ENCODE results near the gene PTGR3.
A peak's percentile ranks its signal among the peaks of the same experiment; 100 is the strongest.

PTGR3 gene

GRCh38 chr18:75209129-75209950 is at the start of gene PTGR3:
TSS of gene PTGR3 (minus strand) at chr18:75209139. CDS start at chr18:75209058, 81 bp downstream.
- peak; percentile 74 for DNase-seq

GRCh38 chr18:75257605-75258004 is 48.7 kb upstream of the PTGR3 start:
- DNase-seq: no peak

GRCh38 chr18:75256376-75256775 is 47.4 kb upstream of the PTGR3 start:
- DNase-seq: no peak

GRCh38 chr18:75255094-75255493 is 46.2 kb upstream of the PTGR3 start:
- DNase-seq: no peak

GRCh38 chr18:75253784-75254183 is 44.8 kb upstream of the PTGR3 start:
- no peak for DNase-seq

- DNase-seq: no peak
These were observed 44.1 kb upstream of the PTGR3 start for GRCh38 chr18:75253043-75253442.

GRCh38 chr18:75252136-75252535 is 43.2 kb upstream of the PTGR3 start:
- no peak for DNase-seq

- no peak for DNase-seq
These were observed 42.5 kb upstream of the PTGR3 start for GRCh38 chr18:75251466-75251865.

GRCh38 chr18:75250471-75250821 is 41.5 kb upstream of the PTGR3 start:
- no peak for DNase-seq

- DNase-seq: no peak
These were observed 40.9 kb upstream of the PTGR3 start for GRCh38 chr18:75249672-75250470.

- no peak for DNase-seq
These were observed 40.2 kb upstream of the PTGR3 start for GRCh38 chr18:75249175-75249518.

- DNase-seq: peak; percentile 53
These were observed 39.7 kb upstream of the PTGR3 start for GRCh38 chr18:75248426-75249174.

GRCh38 chr18:75247611-75248421 is 38.9 kb upstream of the PTGR3 start:
- no peak for DNase-seq

- no peak for DNase-seq
These were observed 38.0 kb upstream of the PTGR3 start for GRCh38 chr18:75246721-75247610.

GRCh38 chr18:75244351-75245313 is 35.7 kb upstream of the PTGR3 start:
- DNase-seq: no peak

- no peak for DNase-seq
These were observed 32.8 kb upstream of the PTGR3 start for GRCh38 chr18:75241705-75242104.

GRCh38 chr18:75240433-75240832 is 31.5 kb upstream of the PTGR3 start:
- no peak for DNase-seq

GRCh38 chr18:75238786-75239185 is 29.8 kb upstream of the PTGR3 start:
- DNase-seq: no peak

GRCh38 chr18:75238100-75238499 is 29.2 kb upstream of the PTGR3 start:
- no peak for DNase-seq

GRCh38 chr18:75235896-75236295 is 27.0 kb upstream of the PTGR3 start:
- no peak for DNase-seq
